A549 (cell line): ENCODE results near the gene ZNF740. TPM values are rescaled to one million over a fixed set of nuclear protein-coding genes. Genes with fewer than 3 reads are reported as not detected.

Source experiments
- ATAC-seq, 2 experiments: fragments of 200-7000 bp in 1 of 2; fragments of >200 bp in 1 of 2; cut with Nextera tagmentation in 1 of 2; cut with Tn5 transposase in 1 of 2; 3 replicates each; pipeline versions ENCODE4 v1.8.0 to v1.9.1; 2018 to 2020; ENCODE audit warnings: mild to moderate bottlenecking in 1 of 2, moderate library complexity in 1 of 2
- CTCF ChIA-PET: fragments of 300-600 bp; sonication (Branson Sonifier 250); formaldehyde crosslinking; extraction: SDS; loops from one replicate; lab custom pipeline; 2021; ENCODE audit warnings: antibody characterized with exemption, inconsistent platforms; lab: Yijun Ruan, JAX
- POLR2A ChIA-PET: fragments of 350-600 bp; formaldehyde crosslinking; extraction: SDS; loops from one replicate; lab custom pipeline; 2021; ENCODE audit warnings: antibody characterized with exemption, inconsistent platforms; lab: Yijun Ruan, JAX
- DNase-seq, 2 experiments: peaks; one replicate each; pipeline versions ENCODE4 v3.0.0 to v3.0.0-alpha.2; 2011 to 2016; ENCODE audit warnings: low read depth in 1 of 2, low spot score in 1 of 2
- FAIRE-seq: peaks from 2 replicates; lab custom pipeline; 2011; peaks lifted over from hg19 to GRCh38; lab: Jason Lieb, UNC
- H3K27ac ChIP-seq, 2 experiments: fragments of >200 bp; sonication (Bioruptor Twin); formaldehyde crosslinking; 3 replicates each; pipeline ENCODE4 v1.5.1; 2016 to 2017
- H3K4me1 ChIP-seq: fragments of >200 bp; sonication (Bioruptor Twin); formaldehyde crosslinking; 3 replicates; pipeline ENCODE4 v1.6.1; 2016
- H3K4me2 ChIP-seq: fragments of >200 bp; sonication (Bioruptor Twin); formaldehyde crosslinking; 3 replicates; pipeline ENCODE4 v1.6.1; 2016
- H3K4me3 ChIP-seq: fragments of >200 bp; sonication (Bioruptor Twin); formaldehyde crosslinking; 3 replicates; pipeline ENCODE4 v1.5.1; 2016
- H3K9me3 ChIP-seq: fragments of >200 bp; sonication (Bioruptor Twin); formaldehyde crosslinking; 3 replicates; pipeline ENCODE4 v1.6.1; 2016
- CBX2 ChIP-seq: fragments of 200-600 bp; sonication (generic); IDR thresholded peaks from 2 replicates; pipeline ENCODE4 v1.6.1; 2016; ENCODE audit warnings: low read depth, mild to moderate bottlenecking, borderline replicate concordance
- CEBPB ChIP-seq, 2 experiments: fragments of >200 bp in 1 of 2; sonication (Bioruptor Twin) in 1 of 2; formaldehyde crosslinking in 1 of 2; IDR thresholded peaks; 2 replicates each; pipeline ENCODE4 v1.6.1; 2012 to 2016
- CHD2 ChIP-seq: fragments of 150-350 bp; IDR thresholded peaks from 2 replicates; pipeline ENCODE4 v1.6.1; 2014; ENCODE audit warnings: low read length; ENCODE audit not compliant: partially characterized antibody
- EHF ChIP-seq: fragments of 250-450 bp; sonication (Bioruptor Pico); IDR thresholded peaks from 2 replicates; pipeline ENCODE4 v1.5.0; 2020; ENCODE audit warnings: mild to moderate bottlenecking
- FOSL2 ChIP-seq, 2 experiments: fragments of 450-650 bp in 1 of 2; fragments of >200 bp in 1 of 2; sonication (Bioruptor Twin) in 1 of 2; formaldehyde crosslinking; IDR thresholded peaks; 2 replicates each; pipeline versions ENCODE4 v1.5.0 to v1.6.1; 2016 to 2020; ENCODE audit warnings: mild to moderate bottlenecking in 1 of 2, moderate library complexity in 1 of 2
- GATA3 ChIP-seq: IDR thresholded peaks from 2 replicates; pipeline ENCODE4 v1.6.1; 2012; ENCODE audit warnings: borderline replicate concordance
- HDAC2 ChIP-seq: fragments of 200-600 bp; sonication (generic); IDR thresholded peaks from 2 replicates; pipeline ENCODE4 v1.6.1; 2016
- HOXA7 ChIP-seq: fragments of 250-450 bp; sonication (Bioruptor Pico); IDR thresholded peaks from 2 replicates; pipeline ENCODE4 v1.5.0; 2020; ENCODE audit warnings: mild to moderate bottlenecking, moderate library complexity
- RAD21 ChIP-seq, 2 experiments: fragments of >200 bp in 1 of 2; sonication (Bioruptor Twin) in 1 of 2; formaldehyde crosslinking in 1 of 2; IDR thresholded peaks in 1 of 2; conservative IDR thresholded peaks in 1 of 2; 2 replicates in 1 of 2; 3 replicates in 1 of 2; pipeline ENCODE4 v1.6.1; 2012 to 2018; ENCODE audit warnings: inconsistent platforms in 1 of 2
- SMC3 ChIP-seq: fragments of >200 bp; sonication (Bioruptor Twin); formaldehyde crosslinking; IDR thresholded peaks from 3 replicates; pipeline ENCODE4 v1.6.1; 2018; ENCODE audit warnings: inconsistent platforms
- TP53 ChIP-seq: fragments of 250-450 bp; sonication (Bioruptor Pico); IDR thresholded peaks from 2 replicates; pipeline ENCODE4 v1.5.0; 2021; ENCODE audit warnings: mild to moderate bottlenecking, moderate library complexity
- ZC3H11A ChIP-seq: fragments of 450-650 bp; IDR thresholded peaks from 2 replicates; pipeline ENCODE4 v1.6.1; 2014; ENCODE audit warnings: antibody characterized with exemption, mild to moderate bottlenecking
- ZSCAN20 ChIP-seq: fragments of 250-450 bp; sonication (Bioruptor Pico); IDR thresholded peaks from 2 replicates; pipeline ENCODE4 v1.8.0; 2022; ENCODE audit warnings: mild to moderate bottlenecking, moderate library complexity
- WGBS: methylation state at CpG from one replicate; pipeline ENCODE4 v1.1.6; 2017; ENCODE audit errors: missing lambda C conversion rate; 5-methylcytosine and 5-hydroxymethylcytosine counted together
- polyA plus RNA-seq, 4 experiments: library from polyadenylated mRNA; depleted of rRNA in 3 of 4; stranded (reverse); fragments of >200 nt; fragmentation: RNase III in 1 of 4; extraction: RNeasy Plus Mini Kit Qiagen cat#74134 plus additional on column Dnase treatment in 1 of 4; gene quantifications; 2 replicates in 3 of 4; 3 replicates in 1 of 4; pipeline ENCODE4 v1.2.3, GENCODE V29; 2011 to 2017
- TF ChIP-seq, protein P1 (sequence below): fragments of >200 bp; sonication (Bioruptor Twin); formaldehyde crosslinking; IDR thresholded peaks from 2 replicates; pipeline ENCODE4 v1.6.1; 2016
- TF ChIP-seq, protein P2 (sequence below): fragments of 450-650 bp; IDR thresholded peaks from 2 replicates; pipeline ENCODE4 v1.6.1; 2014; ENCODE audit warnings: antibody characterized with exemption
- TF ChIP-seq, protein P3 (sequence below): IDR thresholded peaks from 2 replicates; pipeline ENCODE4 v1.6.1; 2012
- TF ChIP-seq, protein P4 (sequence below): fragments of 250-450 bp; sonication (Bioruptor Pico); IDR thresholded peaks from 2 replicates; pipeline ENCODE4 v1.5.0; 2021; ENCODE audit warnings: mild to moderate bottlenecking, moderate library complexity, borderline replicate concordance
- TF ChIP-seq, protein P5 (sequence below): IDR thresholded peaks from 2 replicates; pipeline ENCODE4 v1.6.1; 2012; ENCODE audit warnings: low read depth, borderline replicate concordance

Gene ZNF740
- polyA plus RNA-seq, 2 of the 4 experiments (the other 2 are of a cell fraction), result 15.1 to 28.8 TPM

DNA sequence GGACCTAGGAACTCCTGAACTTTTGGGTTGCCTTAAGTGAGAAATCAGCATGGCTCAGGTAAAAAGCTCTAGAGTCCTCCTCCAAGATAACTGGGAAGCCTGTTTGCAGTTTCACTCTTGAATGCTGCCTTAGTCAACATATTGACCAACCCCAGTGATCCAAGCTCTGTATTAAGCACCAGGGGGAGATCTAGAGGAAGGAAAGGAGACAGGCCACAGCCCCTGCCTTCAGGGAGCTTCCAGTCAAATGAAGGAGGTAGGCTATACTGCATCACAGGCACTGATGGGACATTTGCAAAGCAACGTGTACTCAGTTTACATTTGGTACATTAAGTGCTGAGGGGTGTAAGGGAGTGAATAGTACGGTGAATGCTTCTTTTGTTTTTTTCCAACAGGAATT lies 1.4 kb downstream of the ZNF740 start:
- DNase-seq (no peak), ATAC-seq (no peak)
- H3K9me3 ChIP-seq, result no peaks in the 10 kb centered on the region
- H3K4me1 ChIP-seq, result peaks cover 32% of the 10 kb centered on the region
- no peak for TF ChIP-seq ZC3H11A
- no peak for TF ChIP-seq RAD21 (conservative IDR thresholded peaks at IDR 0.05 in 1 of 2, IDR thresholded peaks at IDR 0.05 in 1 of 2)
- no peak for TF ChIP-seq GATA3
- TF ChIP-seq CBX2, result no peak
- no peak for TF ChIP-seq CEBPB (IDR thresholded peaks at IDR 0.05)
- TF ChIP-seq, protein P1, sequence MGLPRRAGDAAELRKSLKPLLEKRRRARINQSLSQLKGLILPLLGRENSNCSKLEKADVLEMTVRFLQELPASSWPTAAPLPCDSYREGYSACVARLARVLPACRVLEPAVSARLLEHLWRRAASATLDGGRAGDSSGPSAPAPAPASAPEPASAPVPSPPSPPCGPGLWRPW, result no peak
- no peak for TF ChIP-seq TP53 (CRISPR knock-in tag)
- TF ChIP-seq, protein P2, sequence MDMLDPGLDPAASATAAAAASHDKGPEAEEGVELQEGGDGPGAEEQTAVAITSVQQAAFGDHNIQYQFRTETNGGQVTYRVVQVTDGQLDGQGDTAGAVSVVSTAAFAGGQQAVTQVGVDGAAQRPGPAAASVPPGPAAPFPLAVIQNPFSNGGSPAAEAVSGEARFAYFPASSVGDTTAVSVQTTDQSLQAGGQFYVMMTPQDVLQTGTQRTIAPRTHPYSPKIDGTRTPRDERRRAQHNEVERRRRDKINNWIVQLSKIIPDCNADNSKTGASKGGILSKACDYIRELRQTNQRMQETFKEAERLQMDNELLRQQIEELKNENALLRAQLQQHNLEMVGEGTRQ, result 0 out of 2 replicates have a peak, but pooled peaks have one; percentile 11
- TF ChIP-seq EHF (CRISPR knock-in tag), result no peak
- TF ChIP-seq, all 56 proteins: peak for 1
- no peak for FAIRE-seq
- peak overlapping the region in 1 of 2 experiments; percentile 93; a peak in 4 of 6 replicates for H3K27ac ChIP-seq
- 86% methylated on average over 2 of the region's 2 CpGs for WGBS
- POLR2A ChIA-PET, result interaction anchor here (1.8 to 2.2 kb wide), 2 partner anchors 9 to 103 kb away, joined by 7 to 33 read pairs; partner anchors contain the start of gene SPRYD3
- peak overlapping the region; percentile 76 for H3K4me3 ChIP-seq
- CTCF ChIA-PET, result interaction anchor here (0.6 to 36.2 kb wide), 8 partner anchors 17 to 139 kb away, joined by 3 to 646 read pairs (median 7); partner anchors contain the start of genes AAAS and ITGB7
- H3K4me2 ChIP-seq, result peak overlapping the region; percentile 82

DNA sequence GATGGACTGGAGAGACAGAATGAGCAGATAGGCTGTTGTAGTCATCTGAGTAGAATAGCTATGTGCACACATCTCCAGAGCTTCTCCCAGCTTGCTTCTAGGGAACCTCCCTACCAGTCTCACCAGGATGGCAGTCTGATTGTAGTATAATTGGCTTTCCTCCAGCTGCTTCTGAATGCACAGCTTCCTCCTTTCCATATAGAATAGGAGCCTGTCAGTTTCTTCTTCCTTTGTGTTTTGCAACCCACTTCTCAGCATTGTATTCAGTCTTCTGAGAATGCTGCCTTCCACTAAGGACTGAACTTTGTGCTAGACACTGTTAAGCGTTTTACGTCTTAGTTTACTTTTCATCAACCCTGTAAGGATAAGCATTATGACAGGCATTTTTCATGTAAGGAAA lies 2.4 kb downstream of the ZNF740 start:
- ChIA-PET POLR2A (no interaction called here), CTCF (interaction anchor here (1.3 to 36.2 kb wide), 5 partner anchors 16 to 138 kb away, joined by 3 to 646 read pairs (median 20); partner anchors contain the start of genes AAAS and ITGB7)
- Histone ChIP-seq H3K9me3 (no peaks in the 10 kb centered on the region), H3K4me2 (peak overlapping the region; percentile 82), H3K27ac (no peak overlapping the region), H3K4me3 (no peak overlapping the region), H3K4me1 (peaks cover 29% of the 10 kb centered on the region)
- FAIRE-seq, result no peak
- WGBS, result 94% methylated on average over 2 of the region's 2 CpGs
- TF ChIP-seq CEBPB (IDR thresholded peaks at IDR 0.05) (no peak), HOXA7 (CRISPR knock-in tag) (no peak), CHD2 (no peak), EHF (CRISPR knock-in tag) (no peak), HDAC2 (no peak), SMC3 (no peak), ZSCAN20 (CRISPR knock-in tag) (no peak), FOSL2 (IDR thresholded peaks at IDR 0.05) (no peak), FOSL2 (CRISPR knock-in tag; IDR thresholded peaks at IDR 0.05) (no peak), ZC3H11A (no peak)
- TF ChIP-seq, protein P3, sequence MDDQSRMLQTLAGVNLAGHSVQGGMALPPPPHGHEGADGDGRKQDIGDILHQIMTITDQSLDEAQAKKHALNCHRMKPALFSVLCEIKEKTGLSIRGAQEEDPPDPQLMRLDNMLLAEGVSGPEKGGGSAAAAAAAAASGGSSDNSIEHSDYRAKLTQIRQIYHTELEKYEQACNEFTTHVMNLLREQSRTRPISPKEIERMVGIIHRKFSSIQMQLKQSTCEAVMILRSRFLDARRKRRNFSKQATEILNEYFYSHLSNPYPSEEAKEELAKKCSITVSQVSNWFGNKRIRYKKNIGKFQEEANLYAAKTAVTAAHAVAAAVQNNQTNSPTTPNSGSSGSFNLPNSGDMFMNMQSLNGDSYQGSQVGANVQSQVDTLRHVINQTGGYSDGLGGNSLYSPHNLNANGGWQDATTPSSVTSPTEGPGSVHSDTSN, result no peak
- TF ChIP-seq, protein P4, sequence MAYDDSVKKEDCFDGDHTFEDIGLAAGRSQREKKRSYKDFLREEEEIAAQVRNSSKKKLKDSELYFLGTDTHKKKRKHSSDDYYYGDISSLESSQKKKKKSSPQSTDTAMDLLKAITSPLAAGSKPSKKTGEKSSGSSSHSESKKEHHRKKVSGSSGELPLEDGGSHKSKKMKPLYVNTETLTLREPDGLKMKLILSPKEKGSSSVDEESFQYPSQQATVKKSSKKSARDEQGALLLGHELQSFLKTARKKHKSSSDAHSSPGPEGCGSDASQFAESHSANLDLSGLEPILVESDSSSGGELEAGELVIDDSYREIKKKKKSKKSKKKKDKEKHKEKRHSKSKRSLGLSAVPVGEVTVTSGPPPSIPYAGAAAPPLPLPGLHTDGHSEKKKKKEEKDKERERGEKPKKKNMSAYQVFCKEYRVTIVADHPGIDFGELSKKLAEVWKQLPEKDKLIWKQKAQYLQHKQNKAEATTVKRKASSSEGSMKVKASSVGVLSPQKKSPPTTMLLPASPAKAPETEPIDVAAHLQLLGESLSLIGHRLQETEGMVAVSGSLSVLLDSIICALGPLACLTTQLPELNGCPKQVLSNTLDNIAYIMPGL (CRISPR knock-in tag), result no peak
- TF ChIP-seq, protein P5, sequence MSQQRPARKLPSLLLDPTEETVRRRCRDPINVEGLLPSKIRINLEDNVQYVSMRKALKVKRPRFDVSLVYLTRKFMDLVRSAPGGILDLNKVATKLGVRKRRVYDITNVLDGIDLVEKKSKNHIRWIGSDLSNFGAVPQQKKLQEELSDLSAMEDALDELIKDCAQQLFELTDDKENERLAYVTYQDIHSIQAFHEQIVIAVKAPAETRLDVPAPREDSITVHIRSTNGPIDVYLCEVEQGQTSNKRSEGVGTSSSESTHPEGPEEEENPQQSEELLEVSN, result no peak
- DNase-seq, result no peak
- ATAC-seq, result no peak
